SH-SY5Y (cell line): Measurements from ENCODE around the gene BPIFB4.

Experiments
- GATA2 ChIP-seq: IDR thresholded peaks from 2 replicates; pipeline ENCODE4 v1.6.1; 2011; ENCODE audit warnings: mild to moderate bottlenecking, low read depth, low read length
- GATA3 ChIP-seq: IDR thresholded peaks from 2 replicates; pipeline ENCODE4 v1.6.1; 2011; ENCODE audit warnings: low read depth, mild to moderate bottlenecking, low read length, moderate library complexity

GRCh38 chr20:33032555-33032954, 46.9 kb upstream of the BPIFB4 start:
- TF ChIP-seq GATA3 = no peak
- TF ChIP-seq GATA2 = no peak
